ENCODE measurements around the gene DTNBP1.

The DTNBP1 gene

DNA sequence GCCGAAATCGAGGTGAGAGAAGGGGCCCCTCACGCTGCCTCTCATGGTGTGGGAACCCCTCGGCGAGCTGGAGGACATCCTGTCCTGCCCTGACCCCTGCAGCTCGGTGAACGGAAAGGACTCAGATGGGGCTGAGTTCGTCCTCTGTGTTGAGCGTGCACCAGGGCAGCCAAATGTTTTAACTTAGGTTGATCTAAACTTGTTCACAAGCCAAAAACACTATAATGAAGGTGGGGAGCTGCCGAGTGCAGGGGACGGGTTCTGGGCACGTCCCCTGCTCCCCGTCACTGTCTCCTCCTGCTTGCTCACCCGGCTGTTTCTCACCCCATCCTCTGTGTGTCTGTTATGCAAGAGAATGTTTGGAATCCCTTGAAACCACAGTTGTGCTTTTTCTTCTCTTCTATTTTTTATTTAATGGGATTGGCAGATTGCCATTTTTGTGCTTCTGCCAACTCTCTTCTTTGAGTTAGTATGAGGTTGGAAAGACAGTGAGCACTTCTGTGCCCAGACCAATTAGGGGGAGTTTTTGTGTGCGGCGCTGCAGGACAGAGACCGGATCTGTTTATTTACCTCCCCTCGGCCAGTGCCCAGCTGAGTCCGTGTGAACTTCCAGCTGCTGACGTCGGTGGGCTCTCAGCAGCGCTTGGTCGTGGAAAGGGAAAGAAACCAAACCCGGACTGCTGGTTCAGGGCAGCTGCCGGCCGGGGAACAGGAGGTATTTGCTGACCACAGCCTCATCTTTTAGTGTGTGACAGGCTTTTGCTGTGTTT, 158.1 kb downstream of the DTNBP1 start:
- Histone ChIP-seq H3K36me3 (ENCODE audit: control insufficient read depth, insufficient read depth, low read length) (peaks cover 22% of the 10 kb centered on the region), H3K9me3 (ENCODE audit: control insufficient read depth, low read length) (no peaks in the 10 kb centered on the region), H3K4me3 (ENCODE audit: low read length) (no peak overlapping the region), H3K9ac (ENCODE audit: low read length) (no peak overlapping the region), H3K27me3 (ENCODE audit: control insufficient read depth, insufficient read depth, low read length) (no peaks in the 10 kb centered on the region), H3K4me1 (ENCODE audit: control insufficient read depth, insufficient read depth, low read length) (no peaks in the 10 kb centered on the region)

DNA sequence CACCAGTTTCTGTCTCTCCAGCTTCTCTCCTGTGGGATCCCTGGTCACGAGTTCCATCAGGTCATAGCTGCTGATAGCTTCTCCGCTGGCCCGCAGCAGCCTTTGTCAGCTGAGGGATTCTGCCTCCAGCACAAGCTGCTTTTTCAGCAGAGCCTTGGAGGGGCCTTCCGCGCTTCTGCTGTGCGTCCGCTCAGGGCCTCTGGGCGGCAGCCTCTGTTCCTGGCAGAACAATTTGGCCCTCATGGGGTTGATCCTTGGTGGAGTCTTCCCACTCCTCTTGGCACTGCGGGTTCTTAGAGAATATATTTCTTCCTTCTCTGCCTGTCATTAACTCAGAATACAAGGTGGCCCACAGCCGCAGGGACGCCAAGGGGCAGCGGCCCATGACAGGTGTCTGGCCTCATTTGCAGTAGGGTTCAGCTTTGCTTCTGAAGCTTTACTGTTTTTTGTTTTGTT, 158.8 kb downstream of the DTNBP1 start:
- H3K4me1 ChIP-seq (ENCODE audit: control insufficient read depth, insufficient read depth, low read length), result no peaks in the 10 kb centered on the region
- no peaks in the 10 kb centered on the region for H3K27me3 ChIP-seq (ENCODE audit: control insufficient read depth, insufficient read depth, low read length)
- H3K36me3 ChIP-seq (ENCODE audit: control insufficient read depth, insufficient read depth, low read length), result peaks cover 17% of the 10 kb centered on the region
- H3K9ac ChIP-seq (ENCODE audit: low read length), result no peak overlapping the region
- H3K9me3 ChIP-seq (ENCODE audit: control insufficient read depth, low read length), result no peaks in the 10 kb centered on the region
- H3K4me3 ChIP-seq (ENCODE audit: low read length), result no peak overlapping the region

DNA sequence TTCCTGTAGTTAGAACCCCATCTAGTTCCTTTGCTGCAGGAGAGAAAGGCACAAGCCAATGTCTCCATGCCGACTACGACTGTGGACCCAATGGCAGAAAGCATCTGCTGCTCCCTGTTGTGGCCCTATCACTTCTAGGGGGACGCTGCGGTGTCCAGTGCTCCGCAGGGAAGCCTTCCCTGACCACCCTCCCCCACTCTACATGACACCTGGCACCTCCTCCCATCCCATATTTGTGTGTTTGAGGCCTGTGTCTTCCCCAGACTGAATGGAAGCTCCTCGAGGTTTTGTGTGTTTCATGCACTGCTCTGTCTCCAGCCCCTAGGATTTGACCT, 159.5 kb downstream of the DTNBP1 start:
- Histone ChIP-seq H3K9me3 (ENCODE audit: control insufficient read depth, low read length) (no peaks in the 10 kb centered on the region), H3K4me3 (ENCODE audit: low read length) (no peak overlapping the region), H3K36me3 (ENCODE audit: control insufficient read depth, insufficient read depth, low read length) (peaks cover 15% of the 10 kb centered on the region), H3K27me3 (ENCODE audit: control insufficient read depth, insufficient read depth, low read length) (no peaks in the 10 kb centered on the region), H3K9ac (ENCODE audit: low read length) (no peak overlapping the region), H3K4me1 (ENCODE audit: control insufficient read depth, insufficient read depth, low read length) (no peaks in the 10 kb centered on the region)

DNA sequence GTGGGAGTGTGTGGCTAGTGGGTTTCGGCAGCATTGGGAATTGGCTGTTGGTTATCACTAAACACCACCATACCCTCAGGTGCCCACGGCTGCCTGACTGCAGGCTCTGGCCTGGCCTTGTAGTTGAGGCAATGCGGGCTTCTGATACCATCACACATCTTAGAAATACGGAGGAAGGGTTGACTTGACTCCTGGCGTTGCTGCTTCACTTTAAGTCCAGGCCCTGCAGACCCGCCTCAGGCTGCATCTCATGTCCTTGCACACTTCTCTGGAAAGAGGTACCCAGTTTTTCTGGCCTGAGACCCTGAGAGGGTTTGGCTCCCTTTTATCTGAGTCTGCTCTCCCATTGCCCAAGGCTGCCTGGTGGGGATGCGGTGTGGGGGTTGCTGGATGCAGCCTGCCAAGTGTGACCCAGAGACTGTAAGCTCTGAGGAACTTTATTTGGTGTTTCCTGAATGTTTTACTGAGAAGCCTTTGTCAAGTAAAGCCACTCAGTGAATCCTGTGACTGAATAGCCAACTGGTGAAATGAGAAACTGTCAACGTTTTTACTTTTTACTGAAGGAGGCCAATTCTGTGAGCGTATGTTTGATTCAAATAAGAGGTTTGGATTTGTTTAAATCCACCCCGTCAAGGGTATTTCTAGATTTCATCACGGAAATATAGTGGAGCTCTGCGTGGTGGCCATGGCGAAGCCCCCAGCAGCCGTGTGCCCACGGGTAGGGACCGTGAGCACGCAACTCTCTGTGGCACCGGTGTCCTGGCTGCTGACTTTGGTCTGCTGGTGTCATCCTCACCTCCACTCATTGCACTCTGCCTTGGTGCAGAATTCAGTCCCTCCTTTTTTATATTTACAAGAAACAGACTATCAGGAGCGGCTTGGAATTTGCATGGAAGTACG, 160.1 kb downstream of the DTNBP1 start:
- Histone ChIP-seq H3K36me3 (ENCODE audit: control insufficient read depth, insufficient read depth, low read length) (peaks cover 15% of the 10 kb centered on the region), H3K27me3 (ENCODE audit: control insufficient read depth, insufficient read depth, low read length) (no peaks in the 10 kb centered on the region), H3K9ac (ENCODE audit: low read length) (no peak overlapping the region), H3K4me3 (ENCODE audit: low read length) (no peak overlapping the region), H3K4me1 (ENCODE audit: control insufficient read depth, insufficient read depth, low read length) (no peaks in the 10 kb centered on the region), H3K9me3 (ENCODE audit: control insufficient read depth, low read length) (no peaks in the 10 kb centered on the region)

DNA sequence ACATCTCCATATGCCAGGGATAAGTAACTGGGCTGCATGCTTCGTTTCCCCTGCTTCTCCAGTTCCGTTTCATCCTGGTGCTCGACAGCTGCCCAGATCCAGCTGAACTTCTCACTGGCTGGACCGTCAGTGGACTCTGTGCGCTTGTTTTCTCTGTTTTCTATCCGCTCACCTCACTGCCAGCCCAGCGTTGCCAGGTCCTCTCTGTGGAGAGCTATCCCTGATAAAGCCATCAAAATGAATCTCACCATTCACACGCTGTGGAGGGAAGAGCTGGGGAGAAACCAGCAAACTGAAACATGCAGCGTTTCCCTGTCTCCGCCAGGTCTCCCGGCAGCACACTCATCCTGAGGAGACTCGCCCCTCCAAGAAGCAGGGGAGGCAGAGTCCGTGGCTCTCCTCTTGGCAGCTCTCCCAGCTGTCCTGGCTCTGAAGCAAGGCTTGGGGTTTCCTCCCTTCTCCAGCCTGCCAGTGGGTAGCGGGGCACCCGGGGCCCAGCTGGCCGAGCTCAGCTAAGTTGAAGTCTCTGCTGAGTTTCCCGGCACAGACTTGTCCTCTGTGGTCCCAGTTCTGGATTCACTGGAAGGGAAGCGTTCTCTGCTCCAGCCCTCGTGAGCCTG, 160.9 kb downstream of the DTNBP1 start:
- Histone ChIP-seq H3K9ac (ENCODE audit: low read length) (no peak overlapping the region), H3K36me3 (ENCODE audit: control insufficient read depth, insufficient read depth, low read length) (peaks cover 15% of the 10 kb centered on the region), H3K4me1 (ENCODE audit: control insufficient read depth, insufficient read depth, low read length) (no peaks in the 10 kb centered on the region), H3K4me3 (ENCODE audit: low read length) (no peak overlapping the region), H3K27me3 (ENCODE audit: control insufficient read depth, insufficient read depth, low read length) (no peaks in the 10 kb centered on the region), H3K9me3 (ENCODE audit: control insufficient read depth, low read length) (no peaks in the 10 kb centered on the region)

DNA sequence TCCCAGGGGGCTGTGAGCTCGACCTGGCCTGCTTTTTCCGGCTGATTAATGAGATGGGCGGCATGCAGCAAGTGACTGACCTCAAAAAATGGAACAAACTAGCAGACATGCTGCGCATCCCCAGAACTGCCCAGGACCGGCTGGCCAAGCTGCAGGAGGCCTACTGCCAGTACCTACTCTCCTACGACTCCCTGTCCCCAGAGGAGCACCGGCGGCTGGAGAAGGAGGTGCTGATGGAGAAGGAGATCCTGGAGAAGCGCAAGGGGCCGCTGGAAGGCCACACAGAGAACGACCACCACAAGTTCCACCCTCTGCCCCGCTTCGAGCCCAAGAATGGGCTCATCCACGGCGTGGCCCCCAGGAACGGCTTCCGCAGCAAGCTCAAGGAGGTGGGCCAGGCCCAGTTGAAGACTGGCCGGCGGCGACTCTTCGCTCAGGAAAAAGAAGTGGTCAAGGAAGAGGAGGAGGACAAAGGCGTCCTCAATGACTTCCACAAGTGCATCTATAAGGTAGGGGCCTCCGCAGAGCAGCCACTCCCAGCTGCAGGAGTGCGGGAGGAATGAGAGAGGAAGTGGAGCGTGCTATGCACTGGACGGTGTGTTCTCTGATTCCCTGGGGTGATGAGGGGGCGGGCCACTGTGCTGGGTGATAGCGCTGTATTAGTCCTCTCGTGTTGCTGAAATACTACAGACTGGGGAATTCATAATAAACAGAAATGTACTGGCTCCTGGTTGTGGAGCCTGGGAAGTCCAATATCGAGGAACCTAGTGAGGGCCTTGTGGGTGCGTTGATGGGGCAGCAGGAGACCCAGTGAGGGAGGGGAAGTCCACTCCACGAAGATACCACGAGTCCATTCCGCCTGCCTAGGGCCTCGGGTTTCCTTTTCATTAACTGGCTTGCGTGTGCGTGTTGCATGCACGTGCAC, 161.7 kb downstream of the DTNBP1 start:
- no peak overlapping the region for H3K9ac ChIP-seq (ENCODE audit: low read length)
- H3K4me1 ChIP-seq (ENCODE audit: control insufficient read depth, insufficient read depth, low read length), result no peaks in the 10 kb centered on the region
- peaks cover 15% of the 10 kb centered on the region for H3K36me3 ChIP-seq (ENCODE audit: control insufficient read depth, insufficient read depth, low read length)
- H3K9me3 ChIP-seq (ENCODE audit: control insufficient read depth, low read length), result no peaks in the 10 kb centered on the region
- H3K4me3 ChIP-seq (ENCODE audit: low read length), result no peak overlapping the region
- no peaks in the 10 kb centered on the region for H3K27me3 ChIP-seq (ENCODE audit: control insufficient read depth, insufficient read depth, low read length)

DNA sequence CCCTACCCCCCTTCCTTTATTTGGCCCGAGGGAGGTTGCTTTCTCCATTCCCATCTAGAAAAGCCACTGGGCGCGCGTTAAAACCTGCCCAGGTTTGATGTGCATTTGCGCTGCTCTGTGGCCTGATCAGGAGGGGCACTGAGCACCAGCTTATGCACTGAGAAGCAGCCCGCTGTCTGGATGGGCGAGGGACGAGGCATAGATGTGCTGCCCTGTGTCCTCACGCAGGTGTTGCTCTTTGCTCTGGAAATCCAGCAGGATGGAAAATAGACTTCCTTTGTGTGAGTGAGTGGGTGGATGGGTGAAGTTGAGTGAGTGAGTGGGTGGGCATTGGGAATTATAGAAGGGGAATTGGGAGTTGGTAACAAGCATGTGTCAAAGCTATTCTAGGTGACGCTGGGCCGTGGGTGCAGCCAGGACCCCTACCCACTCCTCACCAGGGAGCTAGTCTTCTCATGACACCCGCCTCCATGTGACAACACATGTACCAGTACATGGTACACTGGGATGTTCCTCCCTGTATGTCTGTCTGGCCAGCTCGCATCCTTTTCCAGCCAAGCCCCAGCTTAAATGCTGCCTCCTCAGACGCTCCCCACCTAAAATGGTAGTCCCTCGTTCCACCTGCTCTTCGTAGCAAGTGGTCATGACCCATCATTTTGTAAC, 162.6 kb downstream of the DTNBP1 start:
- peaks cover 10% of the 10 kb centered on the region for H3K36me3 ChIP-seq (ENCODE audit: control insufficient read depth, insufficient read depth, low read length)
- H3K27me3 ChIP-seq (ENCODE audit: control insufficient read depth, insufficient read depth, low read length), result no peaks in the 10 kb centered on the region

DNA sequence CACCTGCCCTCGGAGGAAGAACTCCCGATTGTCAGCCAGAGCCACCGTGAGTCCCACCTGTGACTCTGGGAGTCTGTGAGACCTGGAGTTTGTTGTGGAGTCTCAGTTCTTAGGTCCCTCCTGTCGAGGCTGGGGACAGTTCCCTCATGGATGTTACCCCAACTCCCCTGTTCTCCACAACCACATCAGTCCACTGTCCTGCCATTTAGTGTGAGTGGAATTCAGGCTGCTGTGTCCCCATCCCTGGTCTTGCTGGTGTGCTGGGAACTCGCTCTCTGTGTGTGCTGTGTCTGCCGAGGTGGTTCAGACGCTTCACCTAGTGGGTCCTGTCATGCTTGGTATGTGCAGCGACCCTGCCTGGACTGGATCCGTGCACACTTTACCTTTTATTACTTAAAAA, 163.2 kb downstream of the DTNBP1 start:
- Histone ChIP-seq H3K36me3 (ENCODE audit: control insufficient read depth, insufficient read depth, low read length) (peaks cover 10% of the 10 kb centered on the region), H3K9me3 (ENCODE audit: control insufficient read depth, low read length) (no peaks in the 10 kb centered on the region), H3K27me3 (ENCODE audit: control insufficient read depth, insufficient read depth, low read length) (no peaks in the 10 kb centered on the region), H3K4me3 (ENCODE audit: low read length) (no peak overlapping the region), H3K9ac (ENCODE audit: low read length) (no peak overlapping the region), H3K4me1 (ENCODE audit: control insufficient read depth, insufficient read depth, low read length) (no peaks in the 10 kb centered on the region)

More for the DNA sequence above, 162.6 kb downstream of the DTNBP1 start:
- Histone ChIP-seq H3K4me1 (ENCODE audit: control insufficient read depth, insufficient read depth, low read length) (no peaks in the 10 kb centered on the region), H3K9me3 (ENCODE audit: control insufficient read depth, low read length) (no peaks in the 10 kb centered on the region), H3K9ac (ENCODE audit: low read length) (no peak overlapping the region), H3K4me3 (ENCODE audit: low read length) (no peak overlapping the region)

DNA sequence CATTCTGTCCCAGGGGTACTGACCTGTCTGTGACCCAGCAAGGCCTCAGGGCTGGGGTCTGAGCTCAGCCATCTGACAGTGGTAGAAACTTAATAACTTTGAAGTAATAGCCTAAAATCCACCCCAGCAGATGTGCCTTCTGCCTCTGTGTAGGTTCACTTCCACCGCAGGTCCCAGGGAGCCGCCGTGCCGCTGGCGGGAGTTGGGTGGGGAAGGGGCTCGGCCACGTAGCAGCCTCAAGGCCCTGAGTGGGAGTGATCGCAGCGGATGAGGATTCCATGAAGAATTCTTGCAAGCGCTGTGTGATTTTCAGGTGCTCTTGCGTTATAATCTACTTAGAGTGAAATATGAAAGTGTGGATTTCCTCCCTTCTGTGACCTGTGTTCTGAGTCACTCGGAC, 163.7 kb downstream of the DTNBP1 start:
- Histone ChIP-seq H3K27me3 (ENCODE audit: control insufficient read depth, insufficient read depth, low read length) (no peaks in the 10 kb centered on the region), H3K9me3 (ENCODE audit: control insufficient read depth, low read length) (no peaks in the 10 kb centered on the region), H3K9ac (ENCODE audit: low read length) (no peak overlapping the region), H3K4me3 (ENCODE audit: low read length) (no peak overlapping the region), H3K4me1 (ENCODE audit: control insufficient read depth, insufficient read depth, low read length) (no peaks in the 10 kb centered on the region), H3K36me3 (ENCODE audit: control insufficient read depth, insufficient read depth, low read length) (peaks cover 10% of the 10 kb centered on the region)

DNA sequence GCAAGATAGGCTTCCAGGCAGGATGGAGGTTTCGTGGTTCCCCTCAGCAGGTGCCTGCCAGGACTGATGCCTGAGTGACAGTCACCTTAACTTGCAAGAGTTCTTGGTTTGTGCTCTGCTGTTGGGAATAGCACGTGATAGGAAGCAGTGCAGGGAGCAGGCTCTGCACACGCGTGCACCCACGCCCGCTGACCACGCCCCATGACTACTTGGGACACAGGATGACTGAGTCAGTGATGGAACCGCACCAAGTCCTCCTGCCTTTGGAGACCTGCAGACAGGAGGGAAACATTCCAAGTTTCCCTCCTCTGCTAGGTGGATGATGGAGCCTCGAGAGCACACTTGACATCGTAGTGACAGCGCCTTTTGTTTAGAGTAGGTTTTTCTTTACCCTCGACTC, 164.2 kb downstream of the DTNBP1 start:
- Histone ChIP-seq H3K9me3 (ENCODE audit: control insufficient read depth, low read length) (no peaks in the 10 kb centered on the region), H3K4me1 (ENCODE audit: control insufficient read depth, insufficient read depth, low read length) (no peaks in the 10 kb centered on the region), H3K36me3 (ENCODE audit: control insufficient read depth, insufficient read depth, low read length) (peaks cover 10% of the 10 kb centered on the region), H3K9ac (ENCODE audit: low read length) (no peak overlapping the region), H3K27me3 (ENCODE audit: control insufficient read depth, insufficient read depth, low read length) (no peaks in the 10 kb centered on the region), H3K4me3 (ENCODE audit: low read length) (no peak overlapping the region)
